IMR-90 (cell line): ENCODE measurements around the gene AFMID. TPM values are rescaled to one million over a fixed set of nuclear protein-coding genes. Genes with fewer than 3 reads are reported as not detected.

Experiments
- ATAC-seq: fragments of 200-7000 bp; cut with Tn5 transposase; 2 replicates; pipeline ENCODE4 v1.9.1; 2020; ENCODE audit warnings: low read depth, mild to moderate bottlenecking, moderate library complexity
- BruUV-seq: library from RNA; stranded (reverse); fragments of 400-500 nt; replicated peaks from 2 replicates; lab custom pipeline; 2021; lab: Mats Ljungman, UMichigan
- CTCF ChIA-PET: fragments of 300-600 bp; formaldehyde crosslinking; extraction: SDS; loops from one replicate; lab custom pipeline; 2021; ENCODE audit warnings: antibody characterized with exemption; lab: Yijun Ruan, JAX
- POLR2A ChIA-PET: fragments of 300-600 bp; sonication (Branson Sonifier 250); formaldehyde crosslinking; loops from one replicate; lab custom pipeline; 2022; ENCODE audit warnings: antibody characterized with exemption; ENCODE audit not compliant: unreplicated experiment; lab: Charles Lee
- DNase-seq: peaks from one replicate; pipeline ENCODE4 v3.0.0; 2013
- H2AFZ ChIP-seq: replicated peaks from 2 replicates; pipeline ENCODE3; 2013; ENCODE audit warnings: low read length, mild to moderate bottlenecking; ENCODE audit not compliant: poor library complexity
- H2AK5ac ChIP-seq: 2 replicates; pipeline ENCODE4 v1.6.1; 2013; ENCODE audit warnings: low read depth, low read length, inconsistent platforms
- H2AK9ac ChIP-seq: replicated peaks from 2 replicates; pipeline ENCODE3; 2013; ENCODE audit warnings: mild to moderate bottlenecking, low read depth, low read length, moderate library complexity; ENCODE audit not compliant: poor library complexity
- H2BK120ac ChIP-seq: 2 replicates; pipeline ENCODE4 v1.6.1; 2013; ENCODE audit warnings: low read depth, low read length, inconsistent platforms
- H2BK15ac ChIP-seq: 3 replicates; pipeline ENCODE4 v1.6.1; 2013; ENCODE audit warnings: low read depth, low read length, inconsistent platforms
- H2BK20ac ChIP-seq: 2 replicates; pipeline ENCODE4 v1.6.1; 2013; ENCODE audit warnings: low read depth, mild to moderate bottlenecking, inconsistent platforms, low read length, moderate library complexity
- H2BK5ac ChIP-seq: 2 replicates; pipeline ENCODE4 v1.6.1; 2013; ENCODE audit warnings: mild to moderate bottlenecking, low read depth, low read length, inconsistent platforms; ENCODE audit not compliant: poor library complexity, severe bottlenecking
- H3K14ac ChIP-seq: replicated peaks from 2 replicates; pipeline ENCODE4 v1.6.1; 2013; ENCODE audit warnings: low read depth, low read length, inconsistent platforms
- H3K18ac ChIP-seq: 2 replicates; pipeline ENCODE4 v1.6.1; 2013; ENCODE audit warnings: low read depth, low read length, control low read depth
- H3K23ac ChIP-seq: 2 replicates; pipeline ENCODE4 v1.6.1; 2013; ENCODE audit warnings: low read depth, low read length, inconsistent platforms
- H3K27ac ChIP-seq: 2 replicates; pipeline ENCODE4 v1.5.1; 2013; ENCODE audit warnings: mild to moderate bottlenecking, control low read depth, low read length; ENCODE audit not compliant: insufficient read depth
- H3K27me3 ChIP-seq: 2 replicates; pipeline ENCODE4 v1.6.1; 2013; ENCODE audit warnings: low read length; ENCODE audit not compliant: control insufficient read depth, insufficient read depth
- H3K36me3 ChIP-seq: 2 replicates; pipeline ENCODE4 v1.6.1; 2013; ENCODE audit warnings: low read length, mixed read lengths; ENCODE audit not compliant: control insufficient read depth, insufficient read depth
- H3K4ac ChIP-seq: 2 replicates; pipeline ENCODE4 v1.6.1; 2013; ENCODE audit warnings: low read depth, low read length, inconsistent platforms
- H3K4me1 ChIP-seq: 2 replicates; pipeline ENCODE4 v1.6.1; 2013; ENCODE audit warnings: low read length, mixed read lengths; ENCODE audit not compliant: control insufficient read depth, insufficient read depth
- H3K4me2 ChIP-seq: 2 replicates; pipeline ENCODE4 v1.6.1; 2013; ENCODE audit warnings: low read depth, mild to moderate bottlenecking, control low read depth, low read length, moderate library complexity
- H3K4me3 ChIP-seq: 2 replicates; pipeline ENCODE4 v1.5.1; 2013; ENCODE audit warnings: low read depth, mild to moderate bottlenecking, control low read depth, low read length, moderate library complexity; ENCODE audit not compliant: insufficient read depth
- H3K56ac ChIP-seq: 2 replicates; pipeline ENCODE4 v1.6.1; 2013; ENCODE audit warnings: low read length, inconsistent platforms; ENCODE audit not compliant: insufficient read depth; ENCODE audit errors: extremely low read depth
- H3K79me1 ChIP-seq, 2 experiments: 2 replicates each; pipeline ENCODE4 v1.6.1; 2013; ENCODE audit warnings: low read length in 2 of 2, inconsistent platforms in 1 of 2, low read depth in 1 of 2
- H3K9ac ChIP-seq: 2 replicates; pipeline ENCODE4 v1.6.1; 2013; ENCODE audit warnings: low read depth, low read length, control low read depth
- H3K9me1 ChIP-seq: 2 replicates; pipeline ENCODE4 v1.6.1; 2013; ENCODE audit warnings: low read length, inconsistent platforms; ENCODE audit not compliant: insufficient read depth
- H3K9me3 ChIP-seq: 2 replicates; pipeline ENCODE4 v1.6.1; 2013; ENCODE audit warnings: low read length; ENCODE audit not compliant: control insufficient read depth, insufficient read depth
- H4K20me1 ChIP-seq: 2 replicates; pipeline ENCODE4 v1.6.1; 2013; ENCODE audit warnings: low read length, inconsistent platforms; ENCODE audit not compliant: insufficient read depth
- H4K5ac ChIP-seq: 2 replicates; pipeline ENCODE4 v1.6.1; 2013; ENCODE audit warnings: mild to moderate bottlenecking, low read depth, low read length, control low read depth
- H4K8ac ChIP-seq, 2 experiments: 2 replicates each; pipeline ENCODE4 v1.6.1; 2013; ENCODE audit warnings: low read depth in 2 of 2, low read length in 2 of 2, control low read depth in 1 of 2, inconsistent platforms in 1 of 2
- H4K91ac ChIP-seq: 2 replicates; pipeline ENCODE4 v1.6.1; 2013; ENCODE audit warnings: low read depth, low read length, inconsistent platforms; ENCODE audit not compliant: insufficient read depth
- FOS ChIP-seq: fragments of 150-350 bp; IDR thresholded peaks from 2 replicates; pipeline ENCODE4 v1.6.1; 2016; ENCODE audit warnings: low read depth, low read length
- MXI1 ChIP-seq: IDR thresholded peaks from 2 replicates; pipeline ENCODE4 v1.6.1; 2012; ENCODE audit warnings: low read depth, mild to moderate bottlenecking, low read length, moderate library complexity, borderline replicate concordance
- POLR2A ChIP-seq: IDR thresholded peaks from 2 replicates; pipeline ENCODE4 v1.6.1; 2012; ENCODE audit warnings: mild to moderate bottlenecking, low read depth, low read length
- RAD21 ChIP-seq: IDR thresholded peaks from 2 replicates; pipeline ENCODE4 v1.6.1; 2012; ENCODE audit warnings: low read length, improper control_type of control experiment
- RFX5 ChIP-seq: IDR thresholded peaks from 2 replicates; pipeline ENCODE4 v1.8.0; 2012; ENCODE audit warnings: low read depth, mild to moderate bottlenecking, low read length, moderate library complexity
- WGBS, 2 experiments: methylation state at CpG; one replicate each; pipeline versions ENCODE4 v1.1.5 to v1.1.7; 2013; ENCODE audit warnings: missing lambda C conversion rate in 2 of 2; ENCODE audit not compliant: insufficient read length in 1 of 2; ENCODE audit errors: extremely low coverage in 2 of 2; 5-methylcytosine and 5-hydroxymethylcytosine counted together
- dilution Hi-C: fragments of 300-500 bp; cut with HindIII; formaldehyde crosslinking; loops from one replicate; pipeline ENCODE4 v1.14.3; 2018; ENCODE audit warnings: low sequenced_read_pairs; ENCODE audit not compliant: unreplicated experiment
- in situ Hi-C: fragments of 300-500 bp; cut with MboI; formaldehyde crosslinking; loops from 3 replicates; pipeline ENCODE4 v1.14.3; 2019; ENCODE audit warnings: low sequenced_read_pairs, inconsistent platforms, mixed read lengths
- intact Hi-C: fragments of 100-400 bp; cut with micrococcal nuclease; formaldehyde crosslinking; loops from 2 replicates; pipeline ENCODE4 v1.10.0; 2022
- polyA plus RNA-seq, 3 experiments: library from polyadenylated mRNA; depleted of rRNA; stranded (reverse); fragments of >200 nt; gene quantifications; 2 replicates each; pipeline ENCODE4 v1.2.3, GENCODE V29; 2012; ENCODE audit warnings: low replicate concordance in 1 of 3
- total RNA-seq: library from RNA; depleted of rRNA; stranded (reverse); fragments of >200 nt; gene quantifications from 2 replicates; pipeline ENCODE4 v1.2.3, GENCODE V29; 2012
- TF ChIP-seq, protein P1 (sequence below): fragments of 150-350 bp; IDR thresholded peaks from 2 replicates; pipeline ENCODE4 v1.6.1; 2016; ENCODE audit warnings: low read depth, mild to moderate bottlenecking, low read length, moderate library complexity, borderline replicate concordance
- TF ChIP-seq, protein P2 (sequence below): conservative IDR thresholded peaks from 2 replicates; pipeline ENCODE4 v1.5.1; 2012; ENCODE audit warnings: mild to moderate bottlenecking, low read depth, low read length, improper control_type of control experiment

AFMID gene
- total and polyA plus RNA-seq, 2 of the 4 experiments (the other 2 are of a cell fraction): 41.0 to 65.1 TPM

DNA sequence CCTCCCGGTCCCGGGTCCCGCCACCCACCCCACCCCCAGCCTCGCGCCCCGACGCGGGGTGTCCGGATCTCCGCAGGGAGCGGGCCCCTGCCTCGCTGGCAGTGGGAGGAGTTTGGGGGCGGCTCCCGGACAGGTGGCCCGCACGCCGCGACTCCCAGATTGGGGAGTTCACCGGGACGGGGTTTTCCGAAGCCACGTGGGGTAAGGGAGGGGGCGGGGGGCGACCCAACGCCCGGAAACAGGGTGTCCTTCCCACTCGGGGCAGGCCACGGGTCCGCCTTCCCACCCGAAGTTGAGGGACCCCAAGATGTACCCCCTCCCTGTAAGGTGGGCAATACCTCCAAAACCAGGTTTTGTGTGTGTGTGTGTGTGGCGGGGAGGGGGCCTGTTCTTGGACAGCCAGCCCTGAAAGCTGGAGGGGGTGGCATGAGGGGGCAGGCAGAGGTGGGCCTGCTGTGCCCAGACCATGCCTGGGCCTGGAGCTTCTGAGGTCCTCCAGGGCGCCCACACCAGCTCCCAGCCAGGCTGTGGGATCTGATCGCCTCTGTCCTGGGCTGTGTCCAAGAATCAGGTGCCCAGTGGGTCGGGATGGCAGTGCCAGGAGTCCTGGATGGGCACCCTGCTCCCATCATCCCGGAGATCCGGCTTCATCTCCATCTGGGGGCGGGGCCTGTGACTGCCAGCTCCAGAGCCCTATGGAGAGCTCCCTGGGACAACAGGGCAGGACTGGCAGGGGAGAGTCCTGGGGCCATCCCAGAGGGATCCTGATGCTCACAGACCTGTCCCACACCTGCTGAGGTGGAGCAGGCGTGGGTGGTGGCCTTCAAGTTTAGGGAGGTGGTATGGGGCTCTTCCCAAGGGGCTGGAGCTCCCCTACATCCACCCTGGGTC, 18.0 kb upstream of the AFMID start:
- ChIA-PET POLR2A (no interaction called here), CTCF (no interaction called here)
- no TSS peak for BruUV-seq
- H4K91ac ChIP-seq: no peak overlapping the region
- peaks cover 13% of the 10 kb centered on the region for H3K4me1 ChIP-seq
- no peak overlapping the region for H2BK5ac ChIP-seq
- H2AFZ ChIP-seq: peak overlapping the region; percentile 97
- DNase-seq: peak; percentile 33
- no peak overlapping the region for H3K18ac ChIP-seq
- intact Hi-C loops: no loop called here
- H3K4me2 ChIP-seq: peak overlapping the region; percentile 82
- H3K23ac ChIP-seq: no peak overlapping the region
- peak overlapping the region; percentile 65 for H2AK5ac ChIP-seq
- H3K4me3 ChIP-seq: peak overlapping the region; percentile 92
- peak overlapping the region; percentile 33; the same call in 1 of the 2 replicates for H4K5ac ChIP-seq
- no peaks in the 10 kb centered on the region for H3K9me3 ChIP-seq
- 0 out of 2 replicates have a peak overlapping the region, but pooled peaks have one; percentile 13 for H3K4ac ChIP-seq
- TF ChIP-seq MXI1: peak; percentile 29; the same call in 1 of the 2 replicates
- TF ChIP-seq, protein P1, sequence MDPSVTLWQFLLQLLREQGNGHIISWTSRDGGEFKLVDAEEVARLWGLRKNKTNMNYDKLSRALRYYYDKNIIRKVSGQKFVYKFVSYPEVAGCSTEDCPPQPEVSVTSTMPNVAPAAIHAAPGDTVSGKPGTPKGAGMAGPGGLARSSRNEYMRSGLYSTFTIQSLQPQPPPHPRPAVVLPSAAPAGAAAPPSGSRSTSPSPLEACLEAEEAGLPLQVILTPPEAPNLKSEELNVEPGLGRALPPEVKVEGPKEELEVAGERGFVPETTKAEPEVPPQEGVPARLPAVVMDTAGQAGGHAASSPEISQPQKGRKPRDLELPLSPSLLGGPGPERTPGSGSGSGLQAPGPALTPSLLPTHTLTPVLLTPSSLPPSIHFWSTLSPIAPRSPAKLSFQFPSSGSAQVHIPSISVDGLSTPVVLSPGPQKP: no peak
- TF ChIP-seq, protein P2, sequence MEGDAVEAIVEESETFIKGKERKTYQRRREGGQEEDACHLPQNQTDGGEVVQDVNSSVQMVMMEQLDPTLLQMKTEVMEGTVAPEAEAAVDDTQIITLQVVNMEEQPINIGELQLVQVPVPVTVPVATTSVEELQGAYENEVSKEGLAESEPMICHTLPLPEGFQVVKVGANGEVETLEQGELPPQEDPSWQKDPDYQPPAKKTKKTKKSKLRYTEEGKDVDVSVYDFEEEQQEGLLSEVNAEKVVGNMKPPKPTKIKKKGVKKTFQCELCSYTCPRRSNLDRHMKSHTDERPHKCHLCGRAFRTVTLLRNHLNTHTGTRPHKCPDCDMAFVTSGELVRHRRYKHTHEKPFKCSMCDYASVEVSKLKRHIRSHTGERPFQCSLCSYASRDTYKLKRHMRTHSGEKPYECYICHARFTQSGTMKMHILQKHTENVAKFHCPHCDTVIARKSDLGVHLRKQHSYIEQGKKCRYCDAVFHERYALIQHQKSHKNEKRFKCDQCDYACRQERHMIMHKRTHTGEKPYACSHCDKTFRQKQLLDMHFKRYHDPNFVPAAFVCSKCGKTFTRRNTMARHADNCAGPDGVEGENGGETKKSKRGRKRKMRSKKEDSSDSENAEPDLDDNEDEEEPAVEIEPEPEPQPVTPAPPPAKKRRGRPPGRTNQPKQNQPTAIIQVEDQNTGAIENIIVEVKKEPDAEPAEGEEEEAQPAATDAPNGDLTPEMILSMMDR: no peak
- no peak for TF ChIP-seq RAD21
- TF ChIP-seq FOS: no peak
- TF ChIP-seq RFX5: no peak
- TF ChIP-seq POLR2A: 0 out of 2 replicates have a peak, but pooled peaks have one; percentile 17
- peak; percentile 74 for ATAC-seq
- H3K9ac ChIP-seq: no peak overlapping the region; the same call in 1 of the 2 replicates
- H4K8ac ChIP-seq: peak overlapping the region in 1 of 2 experiments; percentile 76; a peak in 1 of 4 replicates
- H3K27me3 ChIP-seq: no peaks in the 10 kb centered on the region
- H3K79me1 ChIP-seq: peaks cover 0 to 24% of the 10 kb centered on the region in 2 experiments; a peak in 2 of 4 replicates
- no peak overlapping the region for H2BK20ac ChIP-seq
- 0 out of 2 replicates have a peak overlapping the region, but pooled peaks have one; percentile 20 for H3K14ac ChIP-seq
- dilution Hi-C loops: no loop called here
- no peaks in the 10 kb centered on the region for H3K36me3 ChIP-seq
- no peak overlapping the region for H2BK120ac ChIP-seq
- H2AK9ac ChIP-seq: peak overlapping the region; percentile 81
- in situ Hi-C loops: no loop called here
- H4K20me1 ChIP-seq: peaks cover 6% of the 10 kb centered on the region; the same call in 1 of the 2 replicates
- no peak overlapping the region for H2BK15ac ChIP-seq
- H3K9me1 ChIP-seq: peaks cover 8% of the 10 kb centered on the region; the same call in 1 of the 2 replicates
- H3K56ac ChIP-seq: no peak overlapping the region
- no peak overlapping the region for H3K27ac ChIP-seq
- 40% methylated on average over 6 of the region's 38 CpGs; no CpG with 5 or more reads in 1 of the 2 experiments for WGBS, 2 experiments
